HS-27A (cell line): ENCODE measurements around the gene SRSF5.
"Not testable (repeated sequence)": the region's sequence is repeated elsewhere in the genome, so short reads cannot be mapped to it uniquely, and the experiment has no call there.

Experiments used
- DNase-seq: peaks from one replicate; pipeline ENCODE4 v3.0.0-alpha.2; 2012; ENCODE audit warnings: low read depth, missing footprints

The SRSF5 gene

GRCh38 chr14:69766984-69767368, at the start of gene SRSF5:
TSS of gene SRSF5 (plus strand) at chr14:69767142. CDS start at chr14:69768157, 1,015 bp downstream.
- DNase-seq = peak; percentile 92

GRCh38 chr14:69718614-69719013, 48.3 kb upstream of the SRSF5 start:
- DNase-seq = not testable (repeated sequence)

- DNase-seq = no peak
Observed at GRCh38 chr14:69719501-69719951, 47.4 kb upstream of the SRSF5 start.

- no peak for DNase-seq
Observed at GRCh38 chr14:69720912-69721311, 46.0 kb upstream of the SRSF5 start.

GRCh38 chr14:69726761-69727511, 40.0 kb upstream of the SRSF5 start:
- peak; percentile 42 for DNase-seq

- DNase-seq = no peak
Observed at GRCh38 chr14:69727860-69728259, 39.1 kb upstream of the SRSF5 start.

- DNase-seq = not testable (repeated sequence)
Observed at GRCh38 chr14:69731919-69732598, 34.9 kb upstream of the SRSF5 start.

GRCh38 chr14:69736405-69736804, 30.5 kb upstream of the SRSF5 start:
- not testable (repeated sequence) for DNase-seq

- no peak for DNase-seq
Observed at GRCh38 chr14:69741055-69741454, 25.9 kb upstream of the SRSF5 start.

GRCh38 chr14:69749956-69750355, 17.0 kb upstream of the SRSF5 start:
- no peak for DNase-seq

- no peak for DNase-seq
Observed at GRCh38 chr14:69750495-69750894, 16.4 kb upstream of the SRSF5 start.

GRCh38 chr14:69752773-69753172, 14.2 kb upstream of the SRSF5 start:
- DNase-seq = no peak

GRCh38 chr14:69753860-69754259, 13.1 kb upstream of the SRSF5 start:
- no peak for DNase-seq

GRCh38 chr14:69754487-69754886, 12.5 kb upstream of the SRSF5 start:
- no peak for DNase-seq

GRCh38 chr14:69755296-69755695, 11.6 kb upstream of the SRSF5 start:
- DNase-seq = no peak

GRCh38 chr14:69755784-69756183, 11.2 kb upstream of the SRSF5 start:
- DNase-seq = no peak

- DNase-seq = no peak
Observed at GRCh38 chr14:69756298-69756697, 10.6 kb upstream of the SRSF5 start.

- no peak for DNase-seq
Observed at GRCh38 chr14:69760810-69761209, 6.1 kb upstream of the SRSF5 start.

GRCh38 chr14:69763761-69764510, 3.0 kb upstream of the SRSF5 start:
- DNase-seq = no peak

- DNase-seq = peak; percentile 53
Observed at GRCh38 chr14:69767369-69767999, 542 bp downstream of the SRSF5 start.

GRCh38 chr14:69768873-69769272, 1.9 kb downstream of the SRSF5 start:
- DNase-seq = no peak

GRCh38 chr14:69769623-69770022, 2.7 kb downstream of the SRSF5 start:
- no peak for DNase-seq
